HG03103 (cell line): ENCODE measurements around the gene RPS6KA6.
A peak's percentile ranks its signal among the peaks of the same experiment; 100 is the strongest.

Source experiments
- ATAC-seq: cut with Tn5 transposase; IDR thresholded peaks from one replicate; pipeline ENCODE4 v1.9.1; 2021; ENCODE audit warnings: low read depth; ENCODE audit not compliant: unreplicated experiment

Gene RPS6KA6

GRCh38 chrX:84187533-84188319 is at the start of gene RPS6KA6:
RPS6KA6 (minus strand) TSS chrX:84188199; CDS start chrX:84187899, 300 bp downstream.
- peak; percentile 47 for ATAC-seq

GRCh38 chrX:84224741-84225140 is 36.7 kb upstream of the RPS6KA6 start:
- ATAC-seq: no peak

GRCh38 chrX:84223261-84223660 is 35.3 kb upstream of the RPS6KA6 start:
- ATAC-seq: no peak

GRCh38 chrX:84221181-84221580 is 33.2 kb upstream of the RPS6KA6 start:
- ATAC-seq: no peak

- ATAC-seq: no peak
Observed at GRCh38 chrX:84219551-84219950, 31.6 kb upstream of the RPS6KA6 start.

GRCh38 chrX:84218726-84219125 is 30.7 kb upstream of the RPS6KA6 start:
- ATAC-seq: no peak

GRCh38 chrX:84216881-84217280 is 28.9 kb upstream of the RPS6KA6 start:
- ATAC-seq: no peak

- no peak for ATAC-seq
Observed at GRCh38 chrX:84216406-84216805, 28.4 kb upstream of the RPS6KA6 start.

GRCh38 chrX:84205276-84205675 is 17.3 kb upstream of the RPS6KA6 start:
- no peak for ATAC-seq

GRCh38 chrX:84199688-84200087 is 11.7 kb upstream of the RPS6KA6 start:
- ATAC-seq: no peak

- no peak for ATAC-seq
Observed at GRCh38 chrX:84197550-84197949, 9.6 kb upstream of the RPS6KA6 start.

GRCh38 chrX:84192006-84192405 is 4.0 kb upstream of the RPS6KA6 start:
- ATAC-seq: no peak

- ATAC-seq: no peak
Observed at GRCh38 chrX:84189125-84189524, 1.1 kb upstream of the RPS6KA6 start.

GRCh38 chrX:84188320-84188834 is 378 bp upstream of the RPS6KA6 start:
- no peak for ATAC-seq

GRCh38 chrX:84186603-84187532 is 1.1 kb downstream of the RPS6KA6 start:
- peak; percentile 17 for ATAC-seq

- no peak for ATAC-seq
Observed at GRCh38 chrX:84182516-84182915, 5.5 kb downstream of the RPS6KA6 start.

- ATAC-seq: no peak
Observed at GRCh38 chrX:84175958-84176357, 12.0 kb downstream of the RPS6KA6 start.

- no peak for ATAC-seq
Observed at GRCh38 chrX:84175274-84175673, 12.7 kb downstream of the RPS6KA6 start.

- no peak for ATAC-seq
Observed at GRCh38 chrX:84174348-84174747, 13.7 kb downstream of the RPS6KA6 start.

GRCh38 chrX:84170931-84171330 is 17.1 kb downstream of the RPS6KA6 start:
- no peak for ATAC-seq

GRCh38 chrX:84168574-84168973 is 19.4 kb downstream of the RPS6KA6 start:
- ATAC-seq: no peak
